ENCODE results near the gene GLRX5.
A peak's percentile ranks its signal among the peaks of the same experiment; 100 is the strongest.

The GLRX5 gene

DNA sequence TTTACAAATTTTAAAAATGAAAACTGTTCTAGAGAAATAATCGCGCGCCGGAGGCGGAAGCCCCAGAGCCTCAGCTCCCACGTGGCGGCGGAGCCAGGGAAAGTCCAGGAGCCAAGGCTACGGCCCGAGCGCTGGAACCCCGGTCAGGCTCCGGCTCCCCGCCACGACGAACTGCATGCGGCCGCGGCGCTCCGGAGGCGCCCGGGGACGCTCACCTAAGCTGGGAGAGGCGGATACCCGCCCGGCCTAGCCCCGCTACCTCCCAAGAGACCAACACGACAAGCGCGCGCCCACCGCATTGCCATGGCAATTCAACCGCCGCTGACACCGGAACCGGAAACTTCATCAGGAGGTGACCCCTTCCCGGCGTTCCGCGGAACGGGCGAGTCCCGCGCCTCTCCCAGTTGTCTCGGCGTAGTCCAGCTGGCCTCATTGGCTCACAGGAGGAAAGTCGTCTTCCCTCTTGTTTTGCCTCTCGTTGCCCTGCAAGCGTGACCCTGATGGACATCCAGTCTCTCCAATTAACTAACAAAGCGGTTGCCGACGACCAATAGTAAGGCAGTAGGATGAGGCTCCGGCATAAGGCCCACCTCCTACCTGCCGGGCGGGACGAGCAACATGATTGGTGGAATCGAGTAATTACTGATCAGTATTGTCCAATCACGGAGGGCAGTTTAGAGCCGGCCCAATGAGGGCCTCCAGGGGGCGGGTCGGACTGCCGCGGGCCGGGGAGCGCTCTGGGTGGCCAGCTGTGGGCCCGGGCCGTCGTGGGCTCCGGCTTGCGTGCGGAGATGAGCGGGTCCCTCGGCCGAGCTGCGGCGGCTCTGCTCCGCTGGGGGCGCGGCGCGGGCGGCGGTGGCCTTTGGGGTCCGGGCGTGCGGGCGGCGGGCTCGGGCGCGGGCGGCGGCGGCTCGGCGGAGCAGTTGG is at the start of gene GLRX5:
TSS of gene GLRX5 (plus strand) at position 752 of the 927 bp plus-strand sequence. CDS start at position 792, 40 bp downstream.
- DNase-seq = peak; percentile 99

DNA sequence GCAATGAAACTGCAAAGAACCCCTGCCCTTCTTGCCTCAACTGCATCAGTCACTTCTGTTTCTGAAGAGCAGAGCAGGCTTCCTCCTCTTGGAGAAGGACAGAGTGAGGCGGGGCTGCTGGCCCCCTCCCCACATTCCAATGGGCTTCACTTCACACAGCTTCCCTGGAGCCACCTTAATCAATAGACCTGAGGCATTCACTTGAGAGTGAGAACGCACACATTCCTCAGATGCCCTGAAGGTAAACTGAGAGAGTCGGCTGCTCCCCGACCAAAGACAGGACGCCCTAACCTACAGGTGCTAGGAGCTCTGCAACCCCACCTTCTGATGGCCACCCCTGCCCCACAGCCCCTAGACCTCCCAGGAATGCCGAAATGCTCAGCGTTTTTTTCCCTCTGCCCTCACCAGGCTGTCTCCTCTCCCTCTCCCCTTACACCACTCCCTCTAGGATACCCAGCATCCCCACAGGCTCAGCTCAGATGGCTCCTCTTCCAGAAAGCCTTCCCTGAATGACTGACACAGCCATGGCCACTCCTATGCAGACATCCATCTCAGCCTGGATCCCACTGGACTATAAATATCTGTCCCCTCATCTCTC is 49.5 kb upstream of the GLRX5 start:
- DNase-seq = no peak

DNA sequence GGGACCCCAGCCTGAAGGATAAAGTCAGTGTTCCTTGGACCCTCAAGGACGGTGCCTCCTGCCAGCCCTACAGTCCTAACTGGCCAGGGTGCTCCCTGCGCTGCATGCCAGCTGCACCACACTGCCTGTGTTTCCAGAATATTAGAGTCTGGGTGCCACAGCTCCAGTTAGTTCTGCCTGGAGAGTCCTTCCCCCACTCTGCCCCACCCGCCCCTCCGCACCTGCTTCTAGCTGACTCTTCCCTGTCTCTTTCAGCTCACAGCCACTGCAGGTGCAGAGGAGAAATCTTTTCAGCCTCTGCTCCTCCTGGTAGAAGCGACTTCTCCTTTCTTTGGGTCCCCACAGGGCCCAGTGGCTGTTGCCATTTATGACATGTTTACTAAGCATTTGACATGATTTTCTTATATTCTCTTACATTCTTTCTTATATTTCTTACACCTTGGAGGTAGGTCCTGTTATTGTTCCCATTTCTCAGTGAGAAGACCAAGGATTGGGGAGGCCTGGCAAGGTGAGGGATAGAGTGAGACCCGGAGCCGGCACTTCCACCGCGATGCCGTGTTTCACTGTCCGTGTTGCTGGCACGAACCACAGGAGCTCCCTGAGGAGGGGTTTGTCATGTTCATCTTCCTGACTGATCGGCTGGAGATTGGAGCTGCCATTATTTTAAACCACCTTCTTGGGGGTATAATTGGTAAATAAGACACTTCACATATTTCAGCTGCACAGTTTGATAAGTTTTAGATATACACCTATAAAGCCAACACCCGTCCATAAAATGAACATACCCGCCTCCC is 47.8 kb upstream of the GLRX5 start:
- peak; percentile 45 for DNase-seq

DNA sequence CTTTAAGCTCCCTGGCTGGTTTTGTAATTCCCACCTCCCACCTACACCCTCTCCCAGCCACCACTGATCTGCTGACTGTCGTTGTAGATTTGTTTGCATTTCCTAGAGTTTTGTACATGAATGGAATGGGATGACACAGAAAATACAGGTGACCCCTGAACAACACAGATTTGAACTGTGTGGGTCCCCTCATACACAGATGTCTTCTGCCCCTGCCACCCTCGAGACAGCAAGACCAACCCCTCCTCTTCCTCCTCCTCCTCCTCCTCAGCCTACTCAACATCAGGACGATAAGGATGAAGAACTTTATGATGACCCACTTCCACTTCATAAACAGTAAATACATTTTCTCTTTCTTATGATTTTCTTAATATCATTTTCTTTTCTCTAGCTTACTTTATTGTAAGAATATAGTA is 47.2 kb upstream of the GLRX5 start:
- DNase-seq = no peak

DNA sequence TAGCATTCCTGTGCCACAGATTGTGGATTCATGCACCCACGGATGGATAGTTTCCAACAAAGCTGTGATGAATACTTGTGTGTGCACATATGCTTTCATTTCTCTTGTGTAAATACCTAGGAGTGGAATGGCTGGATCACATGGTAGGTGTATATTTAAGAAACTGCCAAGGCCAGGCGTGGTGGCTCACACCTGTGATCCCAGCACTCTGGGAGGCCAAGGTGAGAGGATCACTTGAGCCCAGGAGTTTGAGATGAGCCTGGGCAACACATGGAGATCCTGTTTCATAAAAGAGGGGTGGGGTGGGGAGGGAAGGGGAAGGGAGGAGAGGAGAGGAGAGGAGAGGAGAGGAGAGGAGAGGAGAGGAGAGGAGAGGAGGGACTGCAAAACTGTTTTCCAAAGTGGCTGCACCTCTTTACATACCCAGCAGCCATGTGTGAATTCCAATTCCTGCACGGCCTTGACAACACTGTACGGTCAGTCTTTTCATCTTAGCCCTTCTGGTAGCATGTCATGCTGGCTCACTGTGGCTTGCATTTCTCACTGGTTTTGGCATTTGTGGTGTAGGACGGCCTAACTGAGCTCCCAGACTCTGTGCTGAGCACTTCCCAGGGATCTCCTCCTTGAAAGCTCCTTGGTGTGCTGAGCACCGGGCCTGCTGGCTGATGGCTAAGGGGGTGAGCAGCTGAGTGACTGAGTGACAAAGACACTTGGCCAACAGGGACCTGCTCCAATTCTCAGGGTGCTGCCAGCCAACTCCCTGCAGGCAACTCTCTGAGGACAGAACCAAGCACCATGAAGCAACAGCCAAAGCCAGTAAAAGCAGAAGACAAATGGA is 46.3 kb upstream of the GLRX5 start:
- no peak for DNase-seq

DNA sequence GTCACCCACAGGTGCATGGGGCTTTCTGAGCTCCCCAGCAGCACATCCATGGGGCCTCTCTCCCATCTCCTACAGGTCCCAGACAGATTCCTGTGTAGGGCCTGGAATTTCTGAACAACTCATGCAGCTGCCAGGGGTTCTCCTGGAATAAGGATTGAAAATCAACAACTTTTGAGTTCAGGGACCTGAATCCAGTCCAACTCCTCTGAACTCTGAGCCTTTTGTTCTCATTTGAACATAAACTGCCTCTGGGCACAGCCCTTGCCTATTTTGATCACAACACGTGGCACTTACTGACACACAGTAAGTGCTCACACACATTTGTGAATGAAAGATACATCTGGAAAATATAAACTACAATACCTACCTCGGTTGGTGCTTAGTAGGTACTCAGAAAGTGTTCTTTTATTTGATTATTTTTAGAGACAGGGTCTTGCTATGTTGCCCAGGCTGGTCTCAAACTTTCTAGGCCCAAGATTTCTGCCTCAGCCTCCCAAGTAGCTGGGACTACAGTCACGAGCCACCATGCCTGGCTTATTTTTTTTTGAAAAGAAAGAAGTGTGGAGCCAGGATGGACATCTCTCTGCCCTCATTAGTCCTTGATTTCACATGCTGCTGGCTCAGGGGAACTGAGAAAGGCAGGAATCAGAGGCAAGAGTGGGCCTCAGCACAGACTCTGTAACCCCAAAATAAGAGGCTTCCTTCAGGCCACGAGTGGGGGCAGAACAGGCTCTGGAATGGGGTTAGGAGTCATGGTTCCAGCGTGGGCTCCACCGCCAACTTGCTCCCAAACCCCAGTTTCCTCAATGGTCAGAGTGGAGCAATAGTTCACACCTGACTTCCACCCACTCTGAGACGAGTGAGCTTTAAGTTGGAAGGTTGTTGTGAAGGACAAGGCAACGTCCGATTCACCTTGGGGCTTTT is 45.4 kb upstream of the GLRX5 start:
- DNase-seq = no peak

DNA sequence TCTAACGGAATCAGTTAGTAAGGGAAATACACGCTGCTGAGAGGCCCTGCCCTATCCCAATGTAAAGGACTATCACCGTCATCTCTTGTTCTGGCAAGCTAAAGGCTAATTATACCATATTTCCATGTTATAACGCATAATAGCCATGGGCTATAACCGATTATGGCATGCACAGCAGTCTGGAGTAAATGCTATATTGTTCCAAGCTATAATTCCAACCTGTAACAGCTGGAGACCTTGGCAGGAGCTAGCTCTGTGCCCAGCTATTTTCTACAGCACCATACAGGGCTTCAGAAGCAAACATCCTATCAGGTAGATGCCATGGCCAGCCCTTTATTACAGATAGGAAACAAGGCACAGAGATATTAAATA is 44.7 kb upstream of the GLRX5 start:
- DNase-seq = no peak

DNA sequence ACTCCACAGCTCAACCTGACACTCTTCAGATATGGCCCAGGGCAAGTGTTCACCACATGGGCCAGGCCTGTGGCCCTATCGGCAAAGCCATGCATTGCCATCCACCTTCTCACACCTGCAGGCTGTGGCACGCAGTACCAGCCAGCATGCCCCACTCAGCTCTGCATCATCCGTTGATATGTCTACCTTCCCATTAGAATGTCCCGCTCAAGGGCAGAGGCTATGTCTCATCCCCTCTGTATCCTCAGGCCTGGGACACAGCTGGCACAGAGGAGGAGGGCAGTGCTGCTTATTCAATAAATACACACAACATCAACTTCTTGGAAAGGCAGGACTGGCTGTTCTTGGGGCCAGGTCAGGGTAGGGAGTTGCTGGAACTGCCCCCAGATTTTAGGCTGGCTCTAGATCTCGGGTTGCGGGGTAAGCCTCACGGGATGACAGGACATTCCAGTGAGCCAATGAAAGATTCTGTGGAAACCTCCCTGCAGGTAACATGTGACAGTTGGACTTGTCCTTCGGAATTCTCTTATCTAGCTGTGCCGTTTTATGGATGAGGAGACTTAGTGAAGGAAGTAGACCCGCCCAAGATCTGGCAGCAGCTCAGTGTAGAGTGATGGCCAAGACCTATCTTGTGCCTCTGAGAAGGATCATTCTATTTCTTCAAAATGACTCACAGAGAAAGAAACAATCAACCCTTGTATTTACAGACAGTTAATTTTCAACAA is 44.0 kb upstream of the GLRX5 start:
- DNase-seq = no peak

DNA sequence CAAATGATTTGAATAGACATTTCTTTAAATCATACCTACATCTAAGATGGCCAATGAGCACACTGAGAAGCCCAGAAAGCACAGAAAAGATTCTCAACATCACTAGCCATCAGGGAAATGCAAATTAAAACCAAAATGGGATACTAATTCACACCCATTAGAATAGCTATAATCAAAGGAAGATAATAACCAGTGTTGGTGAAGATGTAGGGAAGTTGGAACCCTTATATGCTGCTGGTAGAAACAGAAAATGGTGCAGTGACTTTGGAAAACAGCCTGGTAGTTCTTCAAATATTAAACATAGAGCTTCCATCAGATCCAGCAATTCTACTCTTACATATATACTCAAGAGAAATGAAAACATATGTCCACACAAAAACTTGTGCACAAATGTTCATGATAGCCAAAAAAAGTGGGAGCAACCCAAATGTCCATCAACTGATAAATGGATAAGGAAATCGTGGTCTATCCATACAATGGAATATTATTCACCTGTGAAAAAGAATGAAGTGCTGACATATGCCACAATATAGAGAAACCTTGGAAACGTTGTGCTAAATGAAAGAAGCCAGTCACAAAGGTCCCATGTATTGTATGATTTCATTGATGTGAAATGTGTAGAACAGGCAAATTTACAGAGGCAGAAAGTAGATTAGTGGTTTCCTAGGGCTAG is 42.8 kb upstream of the GLRX5 start:
- DNase-seq = no peak

DNA sequence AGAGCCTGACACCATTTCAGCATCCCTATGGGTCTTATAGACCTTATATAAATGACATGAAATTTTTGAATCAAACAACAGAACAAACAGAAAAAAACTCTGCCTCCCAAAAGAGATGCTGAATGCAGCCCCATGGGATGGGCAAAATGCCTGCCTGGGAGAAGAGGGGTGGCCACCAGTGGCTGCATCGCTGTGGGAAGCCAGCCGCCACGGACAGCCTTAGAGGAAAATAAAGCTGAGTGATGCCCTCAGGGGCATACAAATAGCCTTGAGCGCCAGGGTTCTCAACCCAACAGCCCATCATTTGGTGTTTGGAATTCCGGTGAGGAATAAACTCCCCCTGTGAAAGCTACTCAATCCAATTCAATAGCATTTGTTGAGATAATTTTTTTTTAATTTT is 41.3 kb upstream of the GLRX5 start:
- DNase-seq = no peak

DNA sequence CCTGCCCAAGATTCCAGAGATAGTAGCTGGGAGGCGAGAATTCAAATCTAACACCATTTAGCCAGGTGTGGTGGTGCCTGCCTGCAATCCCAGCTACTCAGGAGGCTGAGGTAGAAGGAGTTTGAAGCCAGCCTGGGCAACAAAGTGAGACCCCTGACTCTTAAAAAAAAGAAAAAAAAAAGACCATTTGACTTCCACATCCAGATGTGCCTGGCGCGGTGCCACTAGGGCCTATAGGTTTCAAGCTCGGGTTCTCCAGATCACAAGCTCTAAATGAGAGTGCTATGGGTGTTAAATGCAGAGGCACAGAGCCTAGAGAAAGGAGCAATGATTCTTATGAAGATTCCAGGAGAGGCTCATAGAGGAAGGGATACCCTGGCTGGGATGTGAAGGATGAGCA is 40.9 kb upstream of the GLRX5 start:
- no peak for DNase-seq

DNA sequence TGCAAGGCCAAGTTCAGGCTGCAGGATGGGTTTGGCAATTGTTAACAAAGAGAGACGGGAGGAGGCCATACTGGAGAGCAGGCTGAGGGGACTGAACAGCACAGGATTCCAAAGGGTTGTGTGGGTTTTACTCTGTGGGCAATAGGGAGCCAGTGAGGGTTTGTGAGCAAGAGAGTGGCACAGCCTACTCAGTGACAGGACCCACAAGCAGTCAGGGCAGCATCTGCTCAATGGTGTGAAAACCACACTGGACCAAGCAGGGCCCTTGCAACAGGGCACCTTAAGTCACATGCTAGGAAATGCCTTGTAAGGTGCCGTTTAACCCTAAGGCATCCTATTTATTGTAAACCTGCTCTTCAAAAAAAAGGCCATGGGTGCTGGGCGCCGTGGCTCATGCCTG is 40.4 kb upstream of the GLRX5 start:
- no peak for DNase-seq

DNA sequence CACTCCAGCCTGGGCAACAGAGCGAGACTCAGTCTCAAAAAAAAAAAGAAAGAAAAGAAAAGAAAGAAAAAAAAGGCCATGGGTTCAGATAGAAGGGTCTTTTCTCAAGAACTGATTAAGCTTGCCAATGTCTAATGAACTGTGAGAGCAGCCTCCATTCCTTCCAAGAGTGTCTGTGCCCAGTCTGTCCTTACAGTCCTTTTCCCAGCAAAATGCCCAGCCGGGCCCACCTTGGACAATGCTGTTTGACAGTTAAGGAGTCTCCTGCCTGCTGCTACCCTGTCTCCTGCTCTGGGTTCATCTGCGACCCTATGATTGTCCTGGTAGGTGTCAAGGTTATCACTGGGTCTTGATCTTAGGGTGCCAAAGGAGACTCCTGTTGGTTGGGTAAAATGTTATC is 39.8 kb upstream of the GLRX5 start:
- DNase-seq = no peak

DNA sequence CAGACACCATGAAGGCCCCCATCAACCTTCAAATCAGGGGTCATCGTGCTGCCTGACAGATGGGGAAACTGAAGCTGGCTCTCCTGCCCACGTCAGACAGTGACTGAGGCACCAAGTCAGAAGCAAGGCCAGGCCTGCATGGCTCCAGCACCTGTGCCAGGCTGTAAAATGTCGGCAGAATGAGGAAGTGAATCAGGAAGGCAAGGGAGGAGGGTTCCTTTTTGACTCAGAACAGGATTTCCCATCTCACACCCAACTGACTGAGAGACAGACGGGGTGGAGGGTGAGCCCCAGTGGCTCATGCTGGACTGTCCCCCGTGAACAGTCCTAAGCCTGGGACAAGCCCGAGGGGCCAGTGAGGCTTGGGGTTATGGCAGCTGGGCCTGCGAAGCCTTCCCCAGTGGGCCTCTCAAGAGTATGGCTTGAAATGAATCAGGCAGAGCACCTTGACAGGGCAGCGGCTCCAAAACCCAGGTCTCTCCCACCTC is 39.3 kb upstream of the GLRX5 start:
- DNase-seq = peak; percentile 75

DNA sequence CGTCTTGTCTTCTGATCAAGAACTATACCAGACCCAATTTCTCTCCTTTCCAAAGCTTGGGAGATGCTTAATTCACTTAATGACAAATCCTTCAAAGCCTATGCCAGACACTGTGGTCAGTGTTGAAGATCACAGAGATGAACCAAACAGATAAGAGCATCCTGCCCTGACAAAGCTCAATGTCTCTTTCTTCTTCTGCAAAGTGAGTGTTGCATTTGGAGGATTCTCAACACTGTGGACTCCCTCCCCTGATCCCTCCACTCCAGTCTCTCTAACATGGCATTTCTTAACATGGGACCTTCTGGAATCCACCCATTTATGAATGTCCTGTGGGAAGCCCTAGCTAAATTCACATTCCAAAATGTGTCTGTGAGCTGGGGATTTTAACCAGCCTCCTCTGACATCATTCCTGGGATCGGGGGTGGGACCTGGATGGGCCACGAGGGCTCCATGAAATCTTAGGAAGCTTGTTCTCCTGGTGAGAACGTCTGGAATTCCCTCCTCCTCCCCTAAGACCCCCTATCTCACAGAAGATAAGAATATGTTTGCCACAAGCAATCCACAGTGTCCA is 38.7 kb upstream of the GLRX5 start:
- DNase-seq = no peak

DNA sequence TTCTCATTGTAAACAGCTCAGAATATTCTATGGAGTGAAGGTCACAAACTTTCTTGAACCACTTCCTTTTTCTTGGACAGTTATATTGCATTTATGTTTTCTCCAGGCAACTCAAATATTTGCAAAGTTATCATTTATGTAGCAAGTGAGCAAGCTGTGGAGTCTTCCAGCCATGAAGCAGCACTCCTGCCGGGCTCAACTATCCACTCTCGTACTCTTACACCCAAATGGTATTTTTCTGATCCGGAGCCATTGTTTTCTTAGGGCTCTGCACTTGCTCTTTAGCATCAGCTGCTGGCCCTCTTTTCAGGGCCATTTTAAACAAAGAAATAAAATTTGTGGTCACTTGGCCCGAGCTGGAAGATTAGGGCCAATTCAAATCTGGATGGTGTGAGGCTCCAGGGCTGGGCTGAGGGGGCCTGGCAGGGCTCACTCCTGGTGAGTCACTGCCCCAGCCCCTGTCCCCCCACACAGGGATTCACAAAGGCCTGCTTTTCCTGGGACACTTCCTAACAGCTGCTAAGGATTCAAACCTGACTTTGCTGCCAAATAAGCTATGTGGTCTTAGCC is 38.1 kb upstream of the GLRX5 start:
- DNase-seq = no peak

DNA sequence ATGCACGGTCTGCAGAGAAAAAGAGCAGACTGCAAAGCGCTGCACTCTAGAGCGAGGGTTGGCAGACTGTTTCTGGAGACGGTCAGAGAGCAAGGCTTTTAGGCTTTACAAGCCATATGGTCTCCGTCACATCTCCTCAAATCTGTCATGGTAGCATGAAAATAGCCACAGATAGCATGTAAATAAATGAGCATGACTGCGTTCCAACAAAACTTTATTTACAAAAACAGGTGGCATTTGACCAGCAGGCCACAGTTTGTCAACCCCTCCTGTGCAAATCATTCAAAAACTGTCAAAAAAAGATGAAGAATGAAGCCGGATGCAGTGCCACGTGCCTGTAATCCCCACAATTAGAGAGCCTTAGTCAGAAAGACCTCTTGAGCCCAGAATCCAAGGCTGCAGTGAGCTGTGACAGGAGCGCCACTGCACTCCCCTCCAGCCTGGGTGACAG is 37.3 kb upstream of the GLRX5 start:
- DNase-seq = no peak

DNA sequence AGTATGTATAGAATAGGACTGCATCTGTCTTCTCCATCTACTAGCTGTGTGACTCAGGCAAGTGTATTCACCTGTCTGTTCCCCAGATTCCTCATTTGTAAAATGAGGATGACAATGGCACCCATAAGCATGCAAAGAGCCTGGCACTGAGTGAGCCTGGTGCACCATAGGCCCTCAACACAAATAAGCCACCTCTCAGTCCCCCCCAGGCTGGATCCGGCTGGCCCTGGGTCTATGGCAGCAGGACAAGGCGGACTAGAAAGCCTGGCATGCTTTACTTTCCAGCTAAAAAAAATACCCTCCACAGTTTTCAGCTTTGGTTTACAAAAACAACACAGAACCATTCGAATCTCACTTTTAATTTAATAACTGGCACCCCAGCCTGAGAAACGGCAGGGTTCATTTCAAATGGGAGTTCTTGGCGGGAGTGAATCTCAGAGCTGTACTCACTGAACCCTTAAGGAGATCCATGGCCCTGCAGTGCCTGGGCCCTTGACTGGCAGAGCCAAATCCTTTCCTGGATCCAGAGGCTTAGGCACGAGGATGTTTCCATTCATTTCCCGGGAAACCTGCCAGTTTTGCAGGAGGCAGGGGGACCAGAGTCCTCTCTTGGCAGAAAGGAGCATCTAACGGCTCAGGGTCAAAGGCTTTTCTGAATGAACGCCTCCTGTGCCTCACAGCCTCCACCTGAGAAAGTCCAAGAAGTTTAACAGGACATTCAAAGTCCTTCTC is 36.1 kb upstream of the GLRX5 start:
- no peak for DNase-seq

DNA sequence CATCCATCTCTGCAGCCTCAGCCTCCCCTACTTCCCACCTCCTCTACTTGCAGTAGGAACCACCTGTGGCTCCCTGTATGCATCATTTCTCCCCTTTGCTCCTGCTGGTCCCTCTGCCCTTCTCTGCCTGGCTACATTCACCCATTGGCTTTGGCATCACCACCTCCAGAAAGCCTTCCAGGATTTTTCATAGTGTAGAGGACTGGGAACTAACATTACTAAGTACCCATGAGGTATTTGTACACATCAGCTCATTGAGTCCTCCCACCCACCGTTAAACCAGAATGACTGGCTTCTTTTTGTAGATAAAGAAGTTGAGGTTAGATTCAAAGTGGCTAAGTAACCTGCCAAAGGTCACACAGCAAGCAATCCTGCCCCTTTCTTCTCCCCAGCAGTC is 35.5 kb upstream of the GLRX5 start:
- no peak for DNase-seq
